BLaER1 treated with 17β-estradiol and CSF1 and Interleukin-3, amounts not matched to agents 10 nM and 100 nM (cell line): ENCODE measurements around the gene ZNF600.
"Not testable (repeated sequence)": the region's sequence is repeated elsewhere in the genome, so short reads cannot be mapped to it uniquely, and the experiment has no call there.

ENCODE experiments used
- H3K27ac ChIP-seq, 11 experiments: shearing (Covaris generic); formaldehyde crosslinking; 2 replicates each; pipeline ENCODE4 v1.8.1; 2022
- H3K27me3 ChIP-seq, 11 experiments: shearing (Covaris generic); formaldehyde crosslinking; 2 replicates each; pipeline ENCODE4 v1.8.1; 2022
- H3K36me3 ChIP-seq, 11 experiments: shearing (Covaris generic); formaldehyde crosslinking; 2 replicates each; pipeline ENCODE4 v1.8.1; 2022
- H3K4me1 ChIP-seq, 10 experiments: shearing (Covaris generic); formaldehyde crosslinking; 2 replicates each; pipeline ENCODE4 v1.8.1; 2022
- H3K4me2 ChIP-seq, 11 experiments: shearing (Covaris generic); formaldehyde crosslinking; 2 replicates each; pipeline ENCODE4 v1.8.1; 2022
- H3K4me3 ChIP-seq, 10 experiments: shearing (Covaris generic); formaldehyde crosslinking; 2 replicates each; pipeline ENCODE4 v1.8.1; 2022
- H3K9ac ChIP-seq, 11 experiments: shearing (Covaris generic); formaldehyde crosslinking; 2 replicates each; pipeline ENCODE4 v1.8.1; 2022
- H3K9me3 ChIP-seq, 11 experiments: shearing (Covaris generic); formaldehyde crosslinking; replicated peaks in 1 of 11; 2 replicates each; pipeline ENCODE4 v1.8.1; 2022
- H4K20me1 ChIP-seq, 11 experiments: shearing (Covaris generic); formaldehyde crosslinking; 2 replicates each; pipeline ENCODE4 v1.8.1; 2022
- Cebpa-rat ChIP-seq, 11 experiments: shearing (Covaris generic); IDR thresholded peaks; 2 replicates each; pipeline ENCODE4 v1.8.1; 2022

ZNF600 gene

GRCh38 chr19:52716522-52716921 is 70.1 kb downstream of the ZNF600 start:
- H3K4me1 ChIP-seq: peaks cover 12 to 32% (median 21%) of the 10 kb centered on the region in 10 experiments
- no peak overlapping the region for H3K27ac ChIP-seq
- H3K4me2 ChIP-seq: peak overlapping the region in 9 of 11 experiments; percentile 33 to 57 (median 48); a peak in 15 of 22 replicates
- H3K9me3 ChIP-seq: peaks cover 18 to 39% (median 31%) of the 10 kb centered on the region in 11 experiments
- H3K36me3 ChIP-seq: peaks cover 56 to 80% (median 69%) of the 10 kb centered on the region in 11 experiments
- H3K27me3 ChIP-seq: no peaks in the 10 kb centered on the region
- no peak overlapping the region for H3K4me3 ChIP-seq
- H3K9ac ChIP-seq: no peak overlapping the region; a peak in 1 of 22 replicates
- no peaks in the 10 kb centered on the region for H4K20me1 ChIP-seq
- no peak for TF ChIP-seq Cebpa-rat (IDR thresholded peaks at IDR 0.05)

GRCh38 chr19:52715902-52716301 is 70.7 kb downstream of the ZNF600 start:
- Histone ChIP-seq H3K9me3 (peaks cover 16 to 39% (median 31%) of the 10 kb centered on the region in 11 experiments), H3K36me3 (peaks cover 56 to 80% (median 69%) of the 10 kb centered on the region in 11 experiments), H3K27ac (peak overlapping the region in 2 of 11 experiments; percentile 32 to 40; a peak in 1 of 22 replicates), H3K4me2 (peak overlapping the region in 9 of 11 experiments; percentile 33 to 57 (median 48); a peak in 17 of 22 replicates), H3K4me1 (peaks cover 12 to 32% (median 21%) of the 10 kb centered on the region in 10 experiments), H3K9ac (peak overlapping the region in 1 of 11 experiments; percentile 7; a peak in 2 of 22 replicates)
- H3K27me3 ChIP-seq, H4K20me1 ChIP-seq, H3K4me3 ChIP-seq: not testable (repeated sequence)

- not testable (repeated sequence) for H3K4me3 ChIP-seq, H3K27me3 ChIP-seq, H4K20me1 ChIP-seq
- H3K36me3 ChIP-seq: peaks cover 56 to 80% (median 69%) of the 10 kb centered on the region in 11 experiments
- peaks cover 12 to 29% (median 18%) of the 10 kb centered on the region in 10 experiments for H3K4me1 ChIP-seq
- H3K9me3 ChIP-seq: peaks cover 16 to 39% (median 31%) of the 10 kb centered on the region in 11 experiments
- H3K27ac ChIP-seq: peak overlapping the region in 2 of 11 experiments; percentile 32 to 40; a peak in 1 of 22 replicates
- peak overlapping the region in 5 of 11 experiments; percentile 36 to 55 (median 49); a peak in 6 of 22 replicates for H3K4me2 ChIP-seq
- 0 out of 22 replicates have a peak overlapping the region, but pooled peaks of 1 of the 11 experiments have one; percentile 7 for H3K9ac ChIP-seq
These were observed 71.3 kb downstream of the ZNF600 start for GRCh38 chr19:52715330-52715729.
